OCI-LY7 (cell line): ENCODE results near the gene ALDH3A1.

ENCODE experiments used
- EZH2phosphoT487 ChIP-seq: fragments of 200-600 bp; sonication (generic); IDR thresholded peaks from 2 replicates; pipeline ENCODE4 v1.6.1; 2018; ENCODE audit warnings: low read depth, borderline replicate concordance, mild to moderate bottlenecking, mixed run types, antibody characterized with exemption, low read length, moderate library complexity, mixed read lengths
- TF ChIP-seq, protein P1 (sequence below): fragments of 200-600 bp; sonication (generic); conservative IDR thresholded peaks from 2 replicates; pipeline ENCODE4 v1.5.1; 2014; ENCODE audit warnings: mild to moderate bottlenecking, antibody characterized with exemption, low read length, moderate library complexity, mixed read lengths

GRCh38 chr17:19736071-19736470 is 12.0 kb downstream of the ALDH3A1 start:
- TF ChIP-seq, protein P1, sequence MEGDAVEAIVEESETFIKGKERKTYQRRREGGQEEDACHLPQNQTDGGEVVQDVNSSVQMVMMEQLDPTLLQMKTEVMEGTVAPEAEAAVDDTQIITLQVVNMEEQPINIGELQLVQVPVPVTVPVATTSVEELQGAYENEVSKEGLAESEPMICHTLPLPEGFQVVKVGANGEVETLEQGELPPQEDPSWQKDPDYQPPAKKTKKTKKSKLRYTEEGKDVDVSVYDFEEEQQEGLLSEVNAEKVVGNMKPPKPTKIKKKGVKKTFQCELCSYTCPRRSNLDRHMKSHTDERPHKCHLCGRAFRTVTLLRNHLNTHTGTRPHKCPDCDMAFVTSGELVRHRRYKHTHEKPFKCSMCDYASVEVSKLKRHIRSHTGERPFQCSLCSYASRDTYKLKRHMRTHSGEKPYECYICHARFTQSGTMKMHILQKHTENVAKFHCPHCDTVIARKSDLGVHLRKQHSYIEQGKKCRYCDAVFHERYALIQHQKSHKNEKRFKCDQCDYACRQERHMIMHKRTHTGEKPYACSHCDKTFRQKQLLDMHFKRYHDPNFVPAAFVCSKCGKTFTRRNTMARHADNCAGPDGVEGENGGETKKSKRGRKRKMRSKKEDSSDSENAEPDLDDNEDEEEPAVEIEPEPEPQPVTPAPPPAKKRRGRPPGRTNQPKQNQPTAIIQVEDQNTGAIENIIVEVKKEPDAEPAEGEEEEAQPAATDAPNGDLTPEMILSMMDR, result no peak
- no peak for TF ChIP-seq EZH2phosphoT487
